ENCODE measurements around the gene ABHD12.

ABHD12 gene

GRCh38 chr20:25380945-25381614, 9.6 kb downstream of the ABHD12 start:
- no peak for DNase-seq

GRCh38 chr20:25378884-25379733, 11.5 kb downstream of the ABHD12 start:
- no peak for DNase-seq

- no peak for DNase-seq
Measured at GRCh38 chr20:25378189-25378883, 12.3 kb downstream of the ABHD12 start.

- DNase-seq, result no peak
Measured at GRCh38 chr20:25376886-25377285, 13.7 kb downstream of the ABHD12 start.

GRCh38 chr20:25376236-25376635, 14.4 kb downstream of the ABHD12 start:
- DNase-seq, result no peak

- no peak for DNase-seq
Measured at GRCh38 chr20:25374842-25375241, 15.8 kb downstream of the ABHD12 start.

- no peak for DNase-seq
Measured at GRCh38 chr20:25372584-25373336, 17.9 kb downstream of the ABHD12 start.

GRCh38 chr20:25369971-25370370, 20.7 kb downstream of the ABHD12 start:
- DNase-seq, result no peak

- DNase-seq, result no peak
Measured at GRCh38 chr20:25369529-25369928, 21.1 kb downstream of the ABHD12 start.

GRCh38 chr20:25368976-25369375, 21.7 kb downstream of the ABHD12 start:
- no peak for DNase-seq

GRCh38 chr20:25368526-25368925, 22.1 kb downstream of the ABHD12 start:
- DNase-seq, result no peak

- DNase-seq, result no peak
Measured at GRCh38 chr20:25364879-25365699, 25.5 kb downstream of the ABHD12 start.

- no peak for DNase-seq
Measured at GRCh38 chr20:25364180-25364788, 26.4 kb downstream of the ABHD12 start.

GRCh38 chr20:25361287-25361683, 29.4 kb downstream of the ABHD12 start:
- no peak for DNase-seq

GRCh38 chr20:25360631-25361286, 29.9 kb downstream of the ABHD12 start:
- no peak for DNase-seq

- DNase-seq, result no peak
Measured at GRCh38 chr20:25356271-25356933, 34.2 kb downstream of the ABHD12 start.

GRCh38 chr20:25355866-25356265, 34.8 kb downstream of the ABHD12 start:
- DNase-seq, result no peak

- no peak for DNase-seq
Measured at GRCh38 chr20:25355011-25355595, 35.5 kb downstream of the ABHD12 start.

GRCh38 chr20:25353747-25354705, 36.6 kb downstream of the ABHD12 start:
- DNase-seq, result no peak

Data from T-helper 9 cell (primary cell).